Endothelial cell of umbilical vein (primary cell): ENCODE measurements around the gene NUDT8.

Source experiments
- EZH2 ChIP-seq: IDR thresholded peaks from 2 replicates; pipeline ENCODE4 v1.6.1; 2012; ENCODE audit warnings: borderline replicate concordance, low read depth, mild to moderate bottlenecking, moderate library complexity, low read length, inconsistent platforms; ENCODE audit not compliant: severe bottlenecking
- FOS ChIP-seq: IDR thresholded peaks from 2 replicates; pipeline ENCODE4 v1.6.1; 2011; ENCODE audit warnings: mild to moderate bottlenecking, low read length, moderate library complexity, borderline replicate concordance; ENCODE audit not compliant: insufficient read depth
- GATA2 ChIP-seq: IDR thresholded peaks from 2 replicates; pipeline ENCODE4 v1.7.0; 2011; ENCODE audit warnings: low read depth, mild to moderate bottlenecking, moderate library complexity, mixed read lengths, low read length; ENCODE audit not compliant: insufficient read length, insufficient read depth
- JUN ChIP-seq: IDR thresholded peaks from 2 replicates; pipeline ENCODE4 v1.6.1; 2011; ENCODE audit warnings: borderline replicate concordance, low read depth; ENCODE audit not compliant: insufficient read length, insufficient read depth
- MAX ChIP-seq: IDR thresholded peaks from 2 replicates; pipeline ENCODE4 v1.6.1; 2011; ENCODE audit not compliant: insufficient read depth, insufficient read length
- MYC ChIP-seq: IDR thresholded peaks from one replicate; pipeline ENCODE4 v1.6.1; 2011; ENCODE audit warnings: mild to moderate bottlenecking, low read depth, low read length
- POLR2A ChIP-seq: IDR thresholded peaks from 2 replicates; pipeline ENCODE4 v1.6.1; 2012; ENCODE audit warnings: low read depth, mild to moderate bottlenecking, control low read depth, low read length
- POLR2AphosphoS5 ChIP-seq: IDR thresholded peaks from 2 replicates; pipeline ENCODE4 v1.6.1; 2012; ENCODE audit warnings: low read depth, mild to moderate bottlenecking, control low read depth, low read length, moderate library complexity; ENCODE audit not compliant: insufficient read depth
- TF ChIP-seq, protein P1 (sequence below), 2 donors: IDR thresholded peaks; 1 replicate in 1 of 2; 2 replicates in 1 of 2; pipeline ENCODE4 v1.5.1; 2011; ENCODE audit warnings: low read length in 2 of 2, mild to moderate bottlenecking in 2 of 2, moderate library complexity in 2 of 2, control low read depth in 1 of 2, inconsistent platforms in 1 of 2, low read depth in 1 of 2; ENCODE audit not compliant: insufficient read depth in 1 of 2; ENCODE audit errors: extremely low read depth in 1 of 2

GRCh38 chr11:67615728-67616430 is 13.9 kb downstream of the NUDT8 start:
- TF ChIP-seq, protein P1, sequence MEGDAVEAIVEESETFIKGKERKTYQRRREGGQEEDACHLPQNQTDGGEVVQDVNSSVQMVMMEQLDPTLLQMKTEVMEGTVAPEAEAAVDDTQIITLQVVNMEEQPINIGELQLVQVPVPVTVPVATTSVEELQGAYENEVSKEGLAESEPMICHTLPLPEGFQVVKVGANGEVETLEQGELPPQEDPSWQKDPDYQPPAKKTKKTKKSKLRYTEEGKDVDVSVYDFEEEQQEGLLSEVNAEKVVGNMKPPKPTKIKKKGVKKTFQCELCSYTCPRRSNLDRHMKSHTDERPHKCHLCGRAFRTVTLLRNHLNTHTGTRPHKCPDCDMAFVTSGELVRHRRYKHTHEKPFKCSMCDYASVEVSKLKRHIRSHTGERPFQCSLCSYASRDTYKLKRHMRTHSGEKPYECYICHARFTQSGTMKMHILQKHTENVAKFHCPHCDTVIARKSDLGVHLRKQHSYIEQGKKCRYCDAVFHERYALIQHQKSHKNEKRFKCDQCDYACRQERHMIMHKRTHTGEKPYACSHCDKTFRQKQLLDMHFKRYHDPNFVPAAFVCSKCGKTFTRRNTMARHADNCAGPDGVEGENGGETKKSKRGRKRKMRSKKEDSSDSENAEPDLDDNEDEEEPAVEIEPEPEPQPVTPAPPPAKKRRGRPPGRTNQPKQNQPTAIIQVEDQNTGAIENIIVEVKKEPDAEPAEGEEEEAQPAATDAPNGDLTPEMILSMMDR (IDR thresholded peaks at IDR 0.05; ENCODE audit: extremely low read depth in 1 of 2, insufficient read depth in 1 of 2, low read depth in 1 of 2, low read length in 2 of 2) = no peak
- TF ChIP-seq POLR2A (no peak), EZH2 (peak; percentile 26), MAX (no peak), POLR2AphosphoS5 (no peak), GATA2 (no peak), JUN (no peak), FOS (no peak), MYC (no peak)
